Measurements from ENCODE around the gene EVI2B.
"Not testable (repeated sequence)": the region's sequence is repeated elsewhere in the genome, so short reads cannot be mapped to it uniquely, and the experiment has no call there.

Gene EVI2B

GRCh38 chr17:31272236-31272635 lies 41.6 kb downstream of the EVI2B start:
- no peak for DNase-seq (ENCODE audit: low read depth)

GRCh38 chr17:31269578-31269983 lies 44.3 kb downstream of the EVI2B start:
- DNase-seq (ENCODE audit: low read depth), result no peak

DNA sequence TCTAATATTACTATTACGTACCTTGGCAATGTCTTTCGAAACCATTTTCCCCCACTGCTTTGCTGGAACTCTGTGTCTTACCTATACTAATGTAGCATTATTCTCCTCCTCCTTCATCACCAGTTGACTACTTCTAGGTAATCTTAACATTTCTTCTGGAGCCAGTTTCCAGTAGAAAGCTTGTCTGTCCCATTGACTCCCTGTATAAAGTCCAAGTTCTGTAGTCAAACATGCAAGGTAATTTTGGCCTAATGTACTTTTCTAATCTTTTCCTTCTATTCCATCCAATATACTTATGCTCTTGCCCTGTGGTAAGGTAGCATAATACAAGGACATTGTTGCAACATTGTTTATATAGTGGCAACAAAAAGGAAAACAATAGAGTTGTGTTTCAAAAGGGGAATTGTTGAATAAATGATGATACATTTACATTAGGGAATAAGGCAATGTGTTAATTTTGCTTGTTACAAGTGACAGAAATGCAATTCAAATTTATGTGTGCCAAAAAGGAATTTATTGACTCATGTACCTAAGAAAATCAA lies 44.7 kb downstream of the EVI2B start:
- no peak for DNase-seq (ENCODE audit: low read depth)

- no peak for DNase-seq (ENCODE audit: low read depth)
These were observed 47.8 kb downstream of the EVI2B start for GRCh38 chr17:31266042-31266441.

- DNase-seq (ENCODE audit: low read depth), result not testable (repeated sequence)
These were observed 50.9 kb downstream of the EVI2B start for GRCh38 chr17:31262923-31263322.

GRCh38 chr17:31261601-31262000 lies 52.3 kb downstream of the EVI2B start:
- DNase-seq (ENCODE audit: low read depth), result no peak

DNA sequence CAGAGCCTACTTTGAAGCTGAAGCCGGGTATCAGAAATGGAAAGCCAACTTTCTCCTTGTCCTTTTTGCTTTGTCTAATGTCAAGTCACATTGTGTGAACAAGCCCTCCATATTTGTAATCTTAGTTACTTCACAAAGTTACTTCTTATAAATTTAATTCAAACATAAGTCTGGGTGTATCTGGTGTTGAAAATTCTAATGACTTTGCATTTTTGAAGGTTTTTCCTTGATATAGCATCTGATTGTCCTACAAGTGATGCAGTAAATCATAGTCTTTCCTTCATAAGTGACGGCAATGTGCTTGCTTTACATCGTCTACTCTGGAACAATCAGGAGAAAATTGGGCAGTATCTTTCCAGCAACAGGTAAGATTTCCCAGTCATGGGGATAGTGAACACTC lies 53.7 kb downstream of the EVI2B start:
- no peak for DNase-seq (ENCODE audit: low read depth)

GRCh38 chr17:31256936-31257335 lies 56.9 kb downstream of the EVI2B start:
- DNase-seq (ENCODE audit: low read depth), result no peak

DNA sequence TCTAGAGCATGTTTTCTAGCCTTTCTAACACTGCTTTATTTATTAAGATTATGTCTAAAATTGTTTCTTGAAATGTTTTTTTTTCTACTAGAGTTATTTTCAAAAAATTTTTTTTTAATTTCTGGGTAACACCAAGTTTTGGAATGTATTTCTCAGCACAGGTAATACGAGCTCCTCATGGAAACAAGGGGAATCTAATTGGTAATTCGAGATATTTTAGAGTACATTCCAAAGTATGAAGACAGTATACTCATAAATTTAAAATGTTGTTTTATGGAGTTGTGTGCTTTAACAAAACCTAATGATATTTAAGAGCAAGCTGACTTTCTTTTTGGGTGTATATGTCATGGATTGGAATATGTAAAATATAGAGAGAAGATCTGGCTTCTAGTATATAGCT lies 59.2 kb downstream of the EVI2B start:
- no peak for DNase-seq (ENCODE audit: low read depth)
